GM19455 (cell line): ENCODE measurements around the gene MYRIP.
"Not testable (repeated sequence)": the region's sequence is repeated elsewhere in the genome, so short reads cannot be mapped to it uniquely, and the experiment has no call there.

ENCODE experiments used
- ATAC-seq: cut with Tn5 transposase; IDR thresholded peaks from one replicate; pipeline ENCODE4 v1.9.1; 2021; ENCODE audit not compliant: unreplicated experiment

MYRIP gene

GRCh38 chr3:40024526-40024925 is 215.1 kb downstream of the MYRIP start:
- no peak for ATAC-seq

GRCh38 chr3:40025892-40026291 is 216.5 kb downstream of the MYRIP start:
- not testable (repeated sequence) for ATAC-seq

- no peak for ATAC-seq
These were observed 225.8 kb downstream of the MYRIP start for GRCh38 chr3:40035177-40035576.

GRCh38 chr3:40037582-40037981 is 228.2 kb downstream of the MYRIP start:
- no peak for ATAC-seq

GRCh38 chr3:40042752-40043443 is 233.5 kb downstream of the MYRIP start:
- no peak for ATAC-seq

- ATAC-seq, result no peak
These were observed 234.0 kb downstream of the MYRIP start for GRCh38 chr3:40043444-40043755.

GRCh38 chr3:40044487-40044886 is 235.1 kb downstream of the MYRIP start:
- ATAC-seq, result no peak

- no peak for ATAC-seq
These were observed 235.6 kb downstream of the MYRIP start for GRCh38 chr3:40045051-40045450.

- no peak for ATAC-seq
These were observed 236.7 kb downstream of the MYRIP start for GRCh38 chr3:40046149-40046548.

GRCh38 chr3:40047406-40047805 is 238.0 kb downstream of the MYRIP start:
- ATAC-seq, result no peak

- ATAC-seq, result no peak
These were observed 244.3 kb downstream of the MYRIP start for GRCh38 chr3:40053663-40054062.

GRCh38 chr3:40054568-40055222 is 245.3 kb downstream of the MYRIP start:
- no peak for ATAC-seq

GRCh38 chr3:40055361-40055760 is 246.0 kb downstream of the MYRIP start:
- no peak for ATAC-seq

- no peak for ATAC-seq
These were observed 246.5 kb downstream of the MYRIP start for GRCh38 chr3:40055956-40056355.

GRCh38 chr3:40057077-40057476 is 247.7 kb downstream of the MYRIP start:
- ATAC-seq, result no peak

- ATAC-seq, result no peak
These were observed 248.4 kb downstream of the MYRIP start for GRCh38 chr3:40057786-40058185.

- no peak for ATAC-seq
These were observed 259.2 kb downstream of the MYRIP start for GRCh38 chr3:40068636-40069035.

GRCh38 chr3:40070816-40071215 is 261.4 kb downstream of the MYRIP start:
- ATAC-seq, result no peak

GRCh38 chr3:40071683-40072238 is 262.4 kb downstream of the MYRIP start:
- ATAC-seq, result no peak

GRCh38 chr3:40073310-40074007 is 264.1 kb downstream of the MYRIP start:
- no peak for ATAC-seq

- not testable (repeated sequence) for ATAC-seq
These were observed 267.7 kb downstream of the MYRIP start for GRCh38 chr3:40077139-40077538.
